GM12878 (cell line): ENCODE results near the gene NAV2.

Experiments
- ASH2L ChIP-seq: fragments of 300-600, 200-600 bp; sonication (generic); IDR thresholded peaks from 2 replicates; pipeline ENCODE4 v1.6.1; 2017; ENCODE audit warnings: low read depth, mild to moderate bottlenecking, borderline replicate concordance
- CHD4 ChIP-seq: fragments of 200-600 bp; sonication (generic); IDR thresholded peaks from 2 replicates; pipeline ENCODE4 v1.6.1; 2016; ENCODE audit warnings: mild to moderate bottlenecking
- ELK1 ChIP-seq: IDR thresholded peaks from 2 replicates; pipeline ENCODE4 v1.6.1; 2012; ENCODE audit warnings: low read depth, low read length, improper control_type of control experiment
- ESRRA ChIP-seq: IDR thresholded peaks from 2 replicates; pipeline ENCODE4 v1.6.1; 2012; ENCODE audit warnings: mild to moderate bottlenecking, low read length, improper control_type of control experiment
- HCFC1 ChIP-seq: fragments of 150-350 bp; IDR thresholded peaks from 2 replicates; pipeline ENCODE4 v1.6.1; 2014; ENCODE audit warnings: low read length
- KDM1A ChIP-seq: fragments of 200-600 bp; sonication (generic); IDR thresholded peaks from 2 replicates; pipeline ENCODE4 v1.6.1; 2016; ENCODE audit warnings: borderline replicate concordance
- NR2F1 ChIP-seq: fragments of 450-650 bp; conservative IDR thresholded peaks from 2 replicates; pipeline ENCODE4 v1.6.1; 2017; ENCODE audit warnings: mild to moderate bottlenecking
- NRF1 ChIP-seq: conservative IDR thresholded peaks from 2 replicates; pipeline ENCODE4 v1.6.1; 2011; ENCODE audit warnings: mild to moderate bottlenecking, low read depth, low read length, improper control_type of control experiment
- POLR2A ChIP-seq: IDR thresholded peaks from 2 replicates; pipeline ENCODE4 v1.6.1; 2011; ENCODE audit warnings: low read depth, mild to moderate bottlenecking, low read length
- TAF1 ChIP-seq: IDR thresholded peaks from 2 replicates; pipeline ENCODE4 v1.6.1; 2011; ENCODE audit warnings: mild to moderate bottlenecking, low read depth, low read length, borderline replicate concordance
- TF ChIP-seq, protein P1 (sequence below), 3 experiments: IDR thresholded peaks in 2 of 3; conservative IDR thresholded peaks in 1 of 3; 2 replicates each; pipeline ENCODE4 v1.5.1; 2011; ENCODE audit warnings: low read depth in 3 of 3, low read length in 3 of 3, mild to moderate bottlenecking in 3 of 3, control low read depth in 2 of 3, moderate library complexity in 2 of 3, inconsistent platforms in 1 of 3, mixed read lengths in 1 of 3; ENCODE audit not compliant: control insufficient read depth in 2 of 3, insufficient read depth in 1 of 3; ENCODE audit errors: extremely low read depth in 1 of 3

DNA sequence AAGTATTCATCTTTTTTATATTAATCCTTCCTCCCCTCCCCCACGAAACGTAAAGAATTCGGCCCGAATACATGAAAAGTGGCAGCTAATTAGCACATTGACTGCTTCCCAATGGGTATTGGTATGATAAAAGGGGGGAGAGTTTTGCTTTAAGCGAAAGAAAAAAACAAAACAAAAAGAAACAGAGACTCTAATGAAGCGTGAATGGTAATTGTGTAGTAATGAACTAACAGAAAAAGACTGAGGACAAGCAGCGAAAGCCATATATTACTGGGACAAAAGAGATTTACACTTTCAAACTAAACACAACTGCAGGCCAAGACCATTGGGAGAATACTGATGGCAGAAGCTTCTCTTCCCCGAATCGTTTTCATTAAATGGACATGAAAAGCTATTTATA, 445.1 kb downstream of the NAV2 start:
- TF ChIP-seq, protein P1, sequence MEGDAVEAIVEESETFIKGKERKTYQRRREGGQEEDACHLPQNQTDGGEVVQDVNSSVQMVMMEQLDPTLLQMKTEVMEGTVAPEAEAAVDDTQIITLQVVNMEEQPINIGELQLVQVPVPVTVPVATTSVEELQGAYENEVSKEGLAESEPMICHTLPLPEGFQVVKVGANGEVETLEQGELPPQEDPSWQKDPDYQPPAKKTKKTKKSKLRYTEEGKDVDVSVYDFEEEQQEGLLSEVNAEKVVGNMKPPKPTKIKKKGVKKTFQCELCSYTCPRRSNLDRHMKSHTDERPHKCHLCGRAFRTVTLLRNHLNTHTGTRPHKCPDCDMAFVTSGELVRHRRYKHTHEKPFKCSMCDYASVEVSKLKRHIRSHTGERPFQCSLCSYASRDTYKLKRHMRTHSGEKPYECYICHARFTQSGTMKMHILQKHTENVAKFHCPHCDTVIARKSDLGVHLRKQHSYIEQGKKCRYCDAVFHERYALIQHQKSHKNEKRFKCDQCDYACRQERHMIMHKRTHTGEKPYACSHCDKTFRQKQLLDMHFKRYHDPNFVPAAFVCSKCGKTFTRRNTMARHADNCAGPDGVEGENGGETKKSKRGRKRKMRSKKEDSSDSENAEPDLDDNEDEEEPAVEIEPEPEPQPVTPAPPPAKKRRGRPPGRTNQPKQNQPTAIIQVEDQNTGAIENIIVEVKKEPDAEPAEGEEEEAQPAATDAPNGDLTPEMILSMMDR (IDR thresholded peaks at IDR 0.05 in 2 of 3, conservative IDR thresholded peaks at IDR 0.05 in 1 of 3; ENCODE audit: control insufficient read depth in 2 of 3, extremely low read depth in 1 of 3, insufficient read depth in 1 of 3, low read depth in 3 of 3, low read length in 3 of 3) = no peak
- TF ChIP-seq POLR2A = no peak
- TF ChIP-seq ESRRA = no peak
- no peak for TF ChIP-seq ELK1
- no peak for TF ChIP-seq HCFC1
- no peak for TF ChIP-seq CHD4
- no peak for TF ChIP-seq KDM1A
- TF ChIP-seq ASH2L = no peak
- TF ChIP-seq NR2F1 = no peak
- TF ChIP-seq TAF1 = no peak
- no peak for TF ChIP-seq NRF1
